NCI-H345 (cell line): ENCODE data around the gene PAFAH1B2.

Experiments
- DNase-seq: peaks from one replicate; lab custom pipeline; 2025; lab: John Stamatoyannopoulos, UW

The PAFAH1B2 gene

GRCh38 chr11:117188620-117189081 is 44.6 kb downstream of the PAFAH1B2 start:
- DNase-seq = no peak

DNA sequence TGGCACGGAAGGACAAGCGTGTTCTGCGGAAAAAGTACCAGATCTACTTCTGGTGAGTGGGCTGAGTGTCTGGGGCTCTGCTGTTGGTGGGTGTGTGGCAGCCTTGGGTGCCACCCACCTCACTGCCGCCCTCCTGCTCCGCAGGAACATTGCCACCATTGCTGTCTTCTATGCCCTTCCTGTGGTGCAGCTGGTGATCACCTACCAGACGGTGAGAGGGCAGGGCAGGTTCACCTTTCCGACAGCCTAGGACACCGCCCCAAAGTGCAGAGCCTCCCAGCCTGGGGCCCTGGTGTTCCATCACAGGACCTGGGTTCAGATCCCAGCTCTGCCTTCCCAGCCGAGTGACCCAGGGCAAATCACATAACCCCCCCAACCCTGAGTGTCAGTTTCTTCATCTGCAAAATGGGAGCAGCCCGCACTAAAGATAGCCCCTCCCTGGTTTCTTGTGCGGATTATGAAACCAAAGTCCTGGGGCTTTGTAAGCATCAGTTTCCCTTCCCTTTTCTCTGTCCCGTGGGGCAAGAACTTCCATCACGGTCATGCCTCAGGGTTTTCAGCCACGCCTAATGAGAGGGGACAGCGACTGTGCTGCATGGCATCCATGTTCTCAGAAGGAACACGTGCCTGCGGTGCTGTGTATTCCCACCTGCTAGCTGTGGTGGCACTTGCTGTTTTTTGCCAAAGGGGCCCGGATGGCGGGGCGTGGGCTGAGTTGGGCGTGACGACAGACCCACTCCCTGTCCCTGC is 45.3 kb downstream of the PAFAH1B2 start:
- DNase-seq = no peak

DNA sequence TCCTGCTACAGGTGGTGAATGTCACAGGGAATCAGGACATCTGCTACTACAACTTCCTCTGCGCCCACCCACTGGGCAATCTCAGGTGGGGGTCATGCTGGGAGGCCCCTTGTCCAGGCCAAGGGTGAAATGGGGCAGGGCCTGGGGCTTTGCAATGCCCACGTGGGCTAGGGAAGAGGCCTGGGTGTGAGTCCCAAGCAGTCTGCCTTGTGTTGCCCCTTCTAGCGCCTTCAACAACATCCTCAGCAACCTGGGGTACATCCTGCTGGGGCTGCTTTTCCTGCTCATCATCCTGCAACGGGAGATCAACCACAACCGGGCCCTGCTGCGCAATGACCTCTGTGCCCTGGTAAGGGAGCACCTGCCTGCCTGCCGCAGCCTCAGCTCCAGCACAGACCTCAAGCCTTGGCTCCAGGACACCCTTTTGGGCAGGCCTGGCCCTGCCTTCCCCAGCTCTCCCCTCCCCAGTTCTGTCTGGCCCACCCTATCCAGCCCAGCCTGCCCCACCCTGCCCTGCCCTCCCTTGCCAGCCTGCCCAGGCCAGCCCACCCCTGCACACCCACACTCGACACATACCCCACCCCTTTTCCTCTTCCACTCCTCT is 46.0 kb downstream of the PAFAH1B2 start:
- no peak for DNase-seq

- no peak for DNase-seq
Observed at GRCh38 chr11:117191680-117192400, 47.8 kb downstream of the PAFAH1B2 start.

GRCh38 chr11:117192401-117192875 is 48.4 kb downstream of the PAFAH1B2 start:
- no peak for DNase-seq

DNA sequence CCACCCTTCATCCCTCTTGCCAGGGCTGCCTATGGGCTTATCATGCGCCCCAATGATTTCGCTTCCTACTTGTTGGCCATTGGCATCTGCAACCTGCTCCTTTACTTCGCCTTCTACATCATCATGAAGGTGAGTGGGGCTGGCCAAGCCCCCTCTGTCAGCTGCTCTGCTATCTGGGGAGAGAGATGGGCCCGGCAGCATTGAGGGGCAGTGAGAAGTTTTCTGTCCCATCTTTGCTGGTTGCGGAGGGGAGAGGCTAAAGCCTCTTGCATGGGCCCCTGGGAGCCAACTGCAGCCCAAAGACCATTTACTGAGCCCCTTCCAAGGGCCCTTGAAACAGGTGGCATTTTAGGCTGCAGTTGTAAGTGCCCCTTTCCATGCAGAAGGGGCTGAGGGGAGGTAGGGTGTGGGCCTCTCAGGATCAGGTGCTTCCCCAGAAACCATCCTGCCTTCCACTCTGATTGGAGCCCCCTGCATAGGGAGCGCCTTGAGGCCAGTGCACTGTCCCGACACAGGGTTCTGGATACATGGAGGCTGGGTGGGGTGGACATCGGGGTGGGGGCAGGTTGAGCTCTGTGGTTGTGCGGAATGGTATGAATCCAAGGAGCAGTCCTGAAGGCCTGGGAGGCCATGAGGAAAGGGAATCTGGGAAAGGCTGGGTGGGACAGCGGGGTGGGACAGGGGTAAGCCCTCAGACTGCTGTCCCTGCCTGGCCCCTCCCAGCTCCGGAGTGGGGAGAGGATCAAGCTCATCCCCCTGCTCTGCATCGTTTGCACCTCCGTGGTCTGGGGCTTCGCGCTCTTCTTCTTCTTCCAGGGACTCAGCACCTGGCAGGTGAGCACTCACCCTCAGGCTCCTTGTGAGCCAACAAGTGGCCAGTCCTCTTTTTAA is 49.3 kb downstream of the PAFAH1B2 start:
- no peak for DNase-seq

DNA sequence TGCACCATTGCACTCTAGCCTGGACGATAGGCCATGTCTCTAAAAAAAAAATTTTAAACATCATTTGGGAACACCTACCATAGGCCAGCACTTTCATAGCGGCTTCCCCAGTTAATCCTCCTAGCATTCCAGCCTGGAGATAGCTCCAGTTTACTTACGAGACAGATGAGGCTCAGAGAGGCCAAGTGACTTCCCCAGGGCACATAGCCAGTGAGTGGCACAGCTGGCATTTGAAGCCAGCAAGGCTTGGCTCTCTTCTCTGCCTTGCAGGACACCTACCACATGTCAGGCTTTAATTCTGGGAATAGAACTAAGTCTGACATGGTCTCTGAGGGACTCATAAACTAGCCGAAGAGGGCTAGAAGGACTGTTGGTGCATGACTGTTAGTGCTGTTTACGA is 50.2 kb downstream of the PAFAH1B2 start:
- no peak for DNase-seq

- DNase-seq = no peak
Observed at GRCh38 chr11:117195258-117195657, 51.2 kb downstream of the PAFAH1B2 start.

DNA sequence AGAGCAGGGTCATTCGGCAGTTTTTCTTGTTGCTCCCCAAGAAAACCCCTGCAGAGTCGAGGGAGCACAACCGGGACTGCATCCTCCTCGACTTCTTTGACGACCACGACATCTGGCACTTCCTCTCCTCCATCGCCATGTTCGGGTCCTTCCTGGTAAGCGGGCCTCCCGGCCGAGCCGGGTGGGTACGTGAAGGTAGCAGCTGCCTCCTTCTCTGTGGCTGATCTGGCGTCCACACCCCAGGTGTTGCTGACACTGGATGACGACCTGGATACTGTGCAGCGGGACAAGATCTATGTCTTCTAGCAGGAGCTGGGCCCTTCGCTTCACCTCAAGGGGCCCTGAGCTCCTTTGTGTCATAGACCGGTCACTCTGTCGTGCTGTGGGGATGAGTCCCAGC is 51.7 kb downstream of the PAFAH1B2 start:
- DNase-seq = no peak

- no peak for DNase-seq
Observed at GRCh38 chr11:117197006-117197405, 52.9 kb downstream of the PAFAH1B2 start.

- DNase-seq = no peak
Observed at GRCh38 chr11:117197516-117198456, 53.7 kb downstream of the PAFAH1B2 start.

DNA sequence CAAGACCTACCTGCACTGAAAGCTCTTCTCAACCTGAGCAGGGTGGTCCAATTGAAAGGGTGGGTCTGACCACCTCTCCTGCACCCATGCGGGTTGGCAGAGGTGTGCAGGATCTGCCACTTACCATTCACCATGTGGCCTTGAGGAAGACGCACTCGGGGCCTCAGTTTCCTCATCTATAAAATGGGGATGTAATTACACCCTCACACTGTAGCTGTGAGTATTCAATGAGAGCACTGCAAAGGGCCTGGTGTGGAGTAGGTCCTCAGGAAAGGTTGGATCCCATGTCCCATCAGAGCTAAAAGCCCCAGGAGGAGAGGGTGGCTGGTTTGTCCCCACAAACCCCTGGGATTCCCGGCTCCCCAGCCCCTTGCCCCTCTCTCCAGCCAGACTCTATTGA is 54.5 kb downstream of the PAFAH1B2 start:
- no peak for DNase-seq

DNA sequence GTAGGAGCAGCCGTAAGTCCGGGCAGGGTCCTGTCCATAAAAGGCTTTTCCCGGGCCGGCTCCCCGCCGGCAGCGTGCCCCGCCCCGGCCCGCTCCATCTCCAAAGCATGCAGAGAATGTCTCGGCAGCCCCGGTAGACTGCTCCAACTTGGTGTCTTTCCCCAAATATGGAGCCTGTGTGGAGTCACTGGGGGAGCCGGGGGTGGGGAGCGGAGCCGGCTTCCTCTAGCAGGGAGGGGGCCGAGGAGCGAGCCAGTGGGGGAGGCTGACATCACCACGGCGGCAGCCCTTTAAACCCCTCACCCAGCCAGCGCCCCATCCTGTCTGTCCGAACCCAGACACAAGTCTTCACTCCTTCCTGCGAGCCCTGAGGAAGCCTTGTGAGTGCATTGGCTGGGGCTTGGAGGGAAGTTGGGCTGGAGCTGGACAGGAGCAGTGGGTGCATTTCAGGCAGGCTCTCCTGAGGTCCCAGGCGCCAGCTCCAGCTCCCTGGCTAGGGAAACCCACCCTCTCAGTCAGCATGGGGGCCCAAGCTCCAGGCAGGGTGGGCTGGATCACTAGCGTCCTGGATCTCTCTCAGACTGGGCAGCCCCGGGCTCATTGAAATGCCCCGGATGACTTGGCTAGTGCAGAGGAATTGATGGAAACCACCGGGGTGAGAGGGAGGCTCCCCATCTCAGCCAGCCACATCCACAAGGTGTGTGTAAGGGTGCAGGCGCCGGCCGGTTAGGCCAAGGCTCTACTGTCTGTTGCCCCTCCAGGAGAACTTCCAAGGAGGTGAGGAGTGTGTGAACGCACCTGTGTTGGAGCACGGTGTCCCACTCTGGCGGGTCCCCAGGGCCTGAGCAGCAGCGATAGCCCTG is 55.2 kb downstream of the PAFAH1B2 start, which contains the start of gene TAGLN:
Gene TAGLN (plus strand): TSS at position 318 of the 863 bp plus-strand sequence. CDS start 3,644 bp downstream, outside the sequence.
- no peak for DNase-seq

GRCh38 chr11:117199916-117200812 is 56.1 kb downstream of the PAFAH1B2 start:
- no peak for DNase-seq

DNA sequence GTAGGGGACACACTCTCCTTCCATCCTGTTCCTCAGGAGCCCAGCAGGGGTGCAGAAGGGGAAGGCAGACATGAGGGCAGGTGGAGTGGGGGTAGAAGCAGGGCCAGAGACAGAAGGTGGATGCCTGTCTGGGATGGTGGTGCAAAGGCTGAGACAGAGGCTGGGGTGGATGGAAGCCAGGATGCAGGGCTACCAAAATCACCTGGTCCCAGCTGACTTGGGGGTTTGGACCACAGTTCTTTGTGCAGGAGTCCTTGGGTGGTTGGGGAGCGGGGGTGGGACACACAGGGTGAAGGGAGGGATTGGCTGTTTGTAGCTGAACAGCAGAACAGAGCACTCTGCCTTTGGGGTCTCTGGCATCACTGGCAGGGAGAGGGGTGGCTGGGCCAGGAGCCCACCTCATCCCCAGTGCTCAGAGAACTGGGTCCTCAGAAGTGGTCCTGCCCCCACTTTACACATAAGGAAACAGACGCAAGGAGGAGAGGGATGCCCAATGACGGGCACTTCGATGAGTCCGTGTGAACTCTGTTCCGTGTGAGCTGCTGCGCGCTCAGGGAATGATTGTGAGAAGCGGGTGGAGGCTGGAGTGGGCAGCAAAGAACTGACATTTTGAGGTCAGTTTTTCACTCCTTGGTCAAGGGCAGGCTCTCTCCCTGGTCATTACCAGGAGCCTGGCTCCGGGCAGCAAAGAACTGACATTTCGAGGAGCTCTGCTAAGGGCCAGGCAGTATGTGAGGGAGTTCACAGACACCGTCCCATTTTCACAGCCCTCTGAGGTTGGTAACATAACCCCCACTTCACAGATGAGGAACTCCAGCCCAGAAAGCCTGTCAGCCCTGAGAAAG is 56.9 kb downstream of the PAFAH1B2 start:
- DNase-seq = no peak

DNA sequence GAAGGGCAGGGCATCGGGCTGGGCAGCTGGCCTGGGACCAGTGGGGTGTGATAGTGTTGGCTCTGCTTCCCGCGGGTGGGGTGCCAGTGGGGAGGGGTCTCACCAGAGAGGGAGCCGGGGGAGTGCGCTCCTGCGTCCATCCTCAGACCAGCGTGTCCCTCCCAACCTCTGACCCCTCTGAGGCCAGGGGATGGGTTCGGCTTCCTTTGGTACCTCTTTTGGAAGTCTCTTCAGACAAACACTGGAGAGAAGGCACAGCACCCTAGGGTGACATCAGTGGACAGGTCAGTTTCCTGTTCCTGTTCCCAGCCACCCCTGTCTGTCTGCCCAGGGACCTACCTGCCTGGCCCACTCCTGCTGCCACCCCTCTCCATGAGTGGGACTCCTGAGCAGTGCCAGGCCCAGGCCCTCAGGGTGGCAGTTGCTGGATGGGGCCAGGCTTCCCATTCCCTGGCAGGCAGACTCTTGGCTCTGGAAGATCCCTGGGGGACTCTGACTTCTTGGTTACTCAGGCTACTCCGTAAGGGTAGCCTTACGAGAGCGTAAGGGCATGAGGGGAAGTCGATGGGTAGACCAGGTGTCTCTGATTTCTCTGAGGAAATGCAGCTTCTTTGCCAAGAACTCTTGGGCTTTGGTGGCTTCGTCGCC is 57.7 kb downstream of the PAFAH1B2 start:
- DNase-seq = no peak
